Measurements from ENCODE around the gene SERBP1.

SERBP1 gene

GRCh38 chr1:67441739-67442281 is 11.6 kb upstream of the SERBP1 start:
- TF ChIP-seq CTCF (conservative IDR thresholded peaks at IDR 0.05; ENCODE audit: control insufficient read depth, insufficient read depth, low read depth, low read length), result no peak
- H3K4me3 ChIP-seq (ENCODE audit: control insufficient read depth, low read depth, low read length), result no peak overlapping the region

DNA sequence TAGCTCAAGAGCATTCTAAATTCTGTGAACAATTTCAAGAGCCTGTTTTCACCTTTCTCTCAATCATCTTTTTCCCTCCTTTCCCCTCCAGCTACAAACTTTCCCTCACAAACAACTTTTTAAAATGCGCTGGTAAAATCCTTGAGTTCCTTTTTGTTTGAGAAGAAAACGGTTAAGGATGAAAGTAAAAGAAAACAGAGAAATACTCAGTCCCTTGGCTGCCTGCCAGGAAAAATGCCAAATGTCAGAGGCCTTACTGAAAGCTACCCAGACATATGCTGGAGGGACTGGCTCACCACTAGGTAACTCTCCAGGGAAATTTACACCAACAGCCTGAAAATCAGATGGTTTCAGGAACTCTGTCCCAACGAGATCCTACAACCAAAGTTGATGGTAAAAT is 11.0 kb upstream of the SERBP1 start:
- TF ChIP-seq CTCF (conservative IDR thresholded peaks at IDR 0.05; ENCODE audit: control insufficient read depth, insufficient read depth, low read depth, low read length), result no peak
- H3K4me3 ChIP-seq (ENCODE audit: control insufficient read depth, low read depth, low read length), result peak overlapping the region; percentile 3
- DNase-seq (ENCODE audit: low read depth), result peak; percentile 75

More at GRCh38 chr1:67441739-67442281, 11.6 kb upstream of the SERBP1 start:
- no peak for DNase-seq (ENCODE audit: low read depth)

- TF ChIP-seq CTCF (conservative IDR thresholded peaks at IDR 0.05; ENCODE audit: control insufficient read depth, insufficient read depth, low read depth, low read length), result no peak
- DNase-seq (ENCODE audit: low read depth), result peak; percentile 28
- H3K4me3 ChIP-seq (ENCODE audit: control insufficient read depth, low read depth, low read length), result no peak overlapping the region
Measured at GRCh38 chr1:67440339-67440738, 10.1 kb upstream of the SERBP1 start.

DNA sequence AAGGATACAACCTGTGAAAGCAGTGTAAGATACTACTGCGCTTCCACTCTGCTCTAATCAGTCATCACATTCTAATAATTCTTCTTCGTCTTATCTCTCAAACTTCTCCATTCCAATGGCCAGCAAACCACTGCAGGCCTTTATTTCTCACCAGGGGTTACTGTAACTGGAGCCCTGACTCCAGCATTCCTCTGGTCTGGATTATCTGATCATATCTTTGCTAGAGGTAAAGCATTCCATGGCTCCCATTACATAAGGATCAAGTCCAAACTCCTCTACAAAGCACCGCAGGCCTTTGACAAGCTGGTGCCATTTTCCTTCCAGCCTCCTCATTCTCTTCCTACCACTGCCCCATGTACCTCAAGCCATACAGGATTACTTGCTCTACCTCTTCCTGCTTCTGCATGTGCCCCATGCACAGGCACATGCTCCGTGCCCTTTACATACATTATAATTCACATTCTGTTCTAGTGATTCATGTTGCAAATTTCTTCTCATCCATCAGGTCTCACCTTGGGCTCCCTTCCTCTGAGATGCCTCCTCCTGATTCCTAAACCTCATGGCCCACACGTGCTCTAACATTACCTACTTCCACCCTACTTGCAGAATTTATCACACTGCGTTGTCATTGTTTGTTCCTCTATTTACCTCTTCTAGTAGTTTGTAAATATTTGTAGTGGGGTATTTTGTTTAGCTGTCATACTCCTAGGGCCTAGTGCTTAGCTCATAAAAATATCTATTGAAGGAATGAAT is 9.3 kb upstream of the SERBP1 start:
- no peak overlapping the region for H3K4me3 ChIP-seq (ENCODE audit: control insufficient read depth, low read depth, low read length)
- no peak for DNase-seq (ENCODE audit: low read depth)

GRCh38 chr1:67437961-67438360 is 7.8 kb upstream of the SERBP1 start:
- no peak for TF ChIP-seq CTCF (conservative IDR thresholded peaks at IDR 0.05; ENCODE audit: control insufficient read depth, insufficient read depth, low read depth, low read length)

More for the DNA sequence above, 9.3 kb upstream of the SERBP1 start:
- no peak for TF ChIP-seq CTCF (conservative IDR thresholded peaks at IDR 0.05; ENCODE audit: control insufficient read depth, insufficient read depth, low read depth, low read length)

GRCh38 chr1:67436511-67437055 is 6.4 kb upstream of the SERBP1 start:
- no peak overlapping the region for H3K4me3 ChIP-seq (ENCODE audit: control insufficient read depth, low read depth, low read length)
- DNase-seq (ENCODE audit: low read depth), result no peak
- no peak for TF ChIP-seq CTCF (conservative IDR thresholded peaks at IDR 0.05; ENCODE audit: control insufficient read depth, insufficient read depth, low read depth, low read length)

More at GRCh38 chr1:67437961-67438360, 7.8 kb upstream of the SERBP1 start:
- H3K4me3 ChIP-seq (ENCODE audit: control insufficient read depth, low read depth, low read length), result no peak overlapping the region
- no peak for DNase-seq (ENCODE audit: low read depth)

Measured in fibroblast of mammary gland (primary cell).